HG03196 (cell line): Measurements from ENCODE around the gene ZNF584.
"Not testable (repeated sequence)": the region's sequence is repeated elsewhere in the genome, so short reads cannot be mapped to it uniquely, and the experiment has no call there.

Experiments used
- ATAC-seq: cut with Tn5 transposase; IDR thresholded peaks from one replicate; pipeline ENCODE4 v1.9.1; 2021; ENCODE audit not compliant: unreplicated experiment

The ZNF584 gene

DNA sequence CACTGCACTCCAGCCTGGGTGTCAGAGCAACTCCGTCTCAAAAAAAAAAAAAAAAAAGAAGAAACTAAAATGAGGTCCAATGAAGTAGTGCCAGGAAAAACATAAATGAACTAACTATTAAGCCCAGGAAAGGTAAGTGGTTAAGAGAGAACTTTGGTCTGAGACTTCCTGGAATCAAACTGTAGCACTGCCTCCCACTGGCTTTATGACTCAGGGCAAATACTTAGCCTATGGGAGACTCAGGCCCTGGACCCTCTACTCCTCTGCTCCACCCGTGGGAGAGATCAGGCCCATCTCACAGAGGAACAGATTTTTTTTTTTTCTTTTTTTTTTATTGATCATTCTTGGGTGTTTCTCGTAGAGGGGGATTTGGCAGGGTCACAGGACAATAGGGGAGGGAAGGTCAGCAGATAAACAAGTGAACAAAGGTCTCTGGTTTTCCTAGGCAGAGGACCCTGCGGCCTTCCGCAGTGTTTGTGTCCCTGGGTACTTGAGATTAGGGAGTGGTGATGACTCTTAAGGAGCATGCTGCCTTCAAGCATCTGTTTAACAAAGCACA is 4.5 kb upstream of the ZNF584 start:
- not testable (repeated sequence) for ATAC-seq

DNA sequence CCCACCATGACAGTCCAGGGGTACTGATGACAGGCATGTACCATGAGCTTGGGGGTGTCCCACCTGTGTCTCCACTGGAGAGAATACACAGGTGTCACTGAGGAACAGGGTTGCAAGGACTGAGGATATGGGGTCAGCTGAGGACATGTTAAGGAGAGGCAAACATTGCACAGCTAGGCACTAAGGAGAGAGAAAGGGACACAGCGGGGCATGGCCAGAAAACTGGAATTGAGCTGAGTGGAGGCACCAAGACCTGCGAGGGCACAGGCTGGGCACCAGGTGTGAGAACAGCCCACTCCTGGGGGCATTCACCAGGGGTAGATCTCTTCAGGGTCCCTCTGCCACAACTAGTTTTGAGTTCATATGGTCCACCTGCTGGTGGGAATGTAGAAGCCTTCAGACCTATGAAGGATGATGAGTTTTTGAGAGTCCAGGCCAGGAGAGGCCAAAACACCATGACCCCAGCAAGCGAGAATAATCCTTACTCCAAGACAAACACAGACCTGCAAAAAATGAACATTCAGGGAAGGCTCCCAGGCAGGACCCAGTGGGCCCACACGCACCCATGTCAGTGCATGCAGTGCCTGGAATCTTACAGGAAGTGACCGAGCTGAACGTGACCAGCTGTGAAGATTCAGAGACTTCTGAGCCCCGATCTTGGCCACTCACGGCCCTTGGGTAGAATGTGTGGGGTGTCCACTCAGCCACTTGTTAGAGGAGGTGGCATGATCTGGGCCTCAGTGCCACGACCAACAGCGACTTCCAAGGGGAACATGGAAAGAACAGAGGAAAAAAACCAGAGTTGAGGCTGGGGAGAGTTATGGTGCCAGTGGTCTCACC is 1.4 kb upstream of the ZNF584 start:
- ATAC-seq: no peak

- no peak for ATAC-seq
These were observed 744 bp upstream of the ZNF584 start for GRCh38 chr19:58407658-58408151.

- peak; percentile 18 for ATAC-seq
These were observed 751 bp downstream of the ZNF584 start for GRCh38 chr19:58409010-58409790.

GRCh38 chr19:58416604-58417003 is 8.2 kb downstream of the ZNF584 start:
- ATAC-seq: no peak

DNA sequence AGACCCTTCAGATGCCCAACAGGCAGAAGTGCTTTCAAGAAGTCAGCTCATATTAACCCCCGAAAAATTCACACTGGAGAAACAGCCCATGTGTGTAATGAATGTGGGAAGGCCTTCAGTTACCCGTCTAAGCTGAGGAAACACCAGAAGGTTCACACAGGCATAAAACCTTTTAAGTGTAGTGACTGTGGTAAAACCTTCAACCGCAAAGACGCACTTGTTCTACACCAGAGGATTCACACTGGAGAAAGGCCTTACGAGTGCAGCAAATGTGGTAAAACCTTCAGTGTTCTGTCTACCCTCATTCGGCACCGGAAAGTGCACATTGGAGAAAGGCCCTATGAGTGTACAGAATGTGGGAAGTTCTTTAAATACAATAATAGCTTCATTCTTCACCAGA is 8.6 kb downstream of the ZNF584 start:
- no peak for ATAC-seq

DNA sequence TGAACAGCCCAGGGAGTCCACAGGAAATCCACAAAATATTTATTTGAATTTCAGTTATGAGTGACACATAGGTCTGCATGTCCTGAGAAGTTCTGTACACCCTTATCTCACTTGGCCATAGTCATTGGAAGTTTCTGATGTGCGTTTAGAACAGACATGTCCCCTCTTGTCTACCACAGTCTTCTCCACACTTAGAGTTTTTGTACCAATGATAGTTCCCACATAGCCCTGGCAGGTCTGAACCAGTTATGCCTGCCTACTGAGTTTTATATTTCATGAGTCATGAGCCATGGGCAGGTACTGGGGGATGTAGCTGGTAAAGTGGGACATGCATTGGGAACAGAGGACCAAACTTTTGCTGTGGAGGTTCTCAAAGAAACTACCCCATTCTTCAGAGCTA is 20.2 kb downstream of the ZNF584 start:
- ATAC-seq: no peak

GRCh38 chr19:58429745-58430144 is 21.3 kb downstream of the ZNF584 start:
- no peak for ATAC-seq

- no peak for ATAC-seq
These were observed 25.8 kb downstream of the ZNF584 start for GRCh38 chr19:58434217-58434616.

DNA sequence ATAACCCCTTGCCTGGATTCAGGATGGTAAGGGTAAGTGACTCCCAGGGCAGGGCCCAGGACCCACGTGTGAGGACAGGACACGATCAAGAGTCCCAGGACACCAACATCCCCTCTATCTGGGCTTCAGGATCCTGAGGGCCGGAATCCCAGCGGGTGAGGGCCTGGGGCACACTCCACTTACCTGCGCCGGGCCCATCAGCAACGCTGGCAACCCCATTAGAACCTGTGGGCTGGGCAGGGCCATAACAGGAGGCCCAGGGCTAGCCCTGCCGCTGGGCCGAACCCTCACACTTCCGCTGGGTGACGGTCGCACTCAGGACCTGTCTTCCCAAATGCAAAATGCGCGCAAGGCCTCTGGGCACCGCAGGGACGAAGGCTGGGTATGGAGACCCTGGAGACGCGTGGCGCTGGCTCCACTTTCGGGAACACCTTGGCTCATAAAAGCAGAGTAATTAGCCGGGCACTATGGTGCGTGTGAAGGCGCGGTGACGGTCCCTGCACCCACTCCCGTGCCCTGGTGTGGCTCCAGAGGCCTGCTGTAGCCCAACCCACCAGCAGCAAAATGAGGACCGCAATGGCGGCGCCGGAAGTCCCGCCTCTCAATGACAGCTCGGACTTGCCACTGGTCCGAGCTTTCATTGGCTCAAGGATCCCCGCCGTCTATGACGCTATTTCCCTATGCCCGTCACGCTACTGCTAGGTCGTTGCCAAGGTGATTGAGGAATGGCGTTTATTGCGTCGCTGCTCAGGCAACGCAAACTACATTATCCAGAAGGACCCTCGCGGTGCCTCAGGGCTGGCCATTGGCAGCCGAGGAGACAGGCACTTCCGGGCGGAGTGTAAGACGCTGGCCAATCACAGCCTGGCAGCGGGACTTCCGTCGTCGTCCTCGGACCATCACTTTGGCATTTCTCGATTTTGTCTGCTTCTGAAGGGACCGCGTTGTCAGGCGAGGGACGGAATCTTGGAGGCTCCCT is 31.4 kb downstream of the ZNF584 start, which contains the start of gene ZNF132:
ZNF132 (minus strand) TSS at position 578 of the 979 bp plus-strand sequence; CDS start at position 246, 332 bp downstream.
- ATAC-seq: peak; percentile 96

- no peak for ATAC-seq
These were observed 32.1 kb downstream of the ZNF584 start for GRCh38 chr19:58440556-58440955.

- ATAC-seq: not testable (repeated sequence)
These were observed 34.5 kb downstream of the ZNF584 start for GRCh38 chr19:58442986-58443385.

DNA sequence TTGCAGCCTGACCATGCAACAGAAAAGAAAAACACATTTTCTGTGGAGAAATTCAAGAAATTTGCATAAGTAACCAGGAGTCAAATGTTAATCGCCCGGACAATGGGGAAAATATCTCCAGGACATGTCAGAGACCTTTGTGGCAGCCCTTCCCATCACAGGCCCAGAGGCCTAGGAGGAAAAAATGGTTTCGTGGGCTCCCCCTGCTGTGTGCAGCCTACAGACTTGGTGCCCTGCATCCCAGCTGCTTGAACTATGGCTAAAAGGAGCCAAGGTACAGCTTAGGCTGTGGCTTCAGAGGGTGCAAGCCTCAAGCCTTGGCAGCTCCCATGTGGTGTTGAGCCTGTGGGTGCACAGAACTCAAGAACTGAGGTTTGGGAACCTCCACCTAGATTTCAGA is 40.4 kb downstream of the ZNF584 start:
- ATAC-seq: not testable (repeated sequence)

DNA sequence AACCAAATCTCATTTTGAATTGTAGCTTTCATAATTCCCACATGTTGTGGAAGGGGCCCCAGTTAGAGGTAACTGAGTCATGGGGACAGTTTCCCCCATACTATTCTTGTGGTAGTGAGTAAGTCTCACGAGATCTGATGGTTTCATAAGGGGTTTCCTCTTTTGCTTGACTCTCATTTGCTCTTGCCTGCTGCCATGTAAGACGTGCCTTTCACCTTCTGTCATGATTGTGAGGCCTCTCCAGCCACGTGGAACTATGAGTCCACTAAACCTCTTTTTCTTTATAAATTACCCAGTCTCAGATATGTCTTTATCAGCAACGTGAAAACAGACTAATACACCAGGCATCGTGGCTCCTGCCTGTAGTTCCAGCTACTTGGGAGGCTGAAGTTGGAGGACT is 41.5 kb downstream of the ZNF584 start:
- not testable (repeated sequence) for ATAC-seq

DNA sequence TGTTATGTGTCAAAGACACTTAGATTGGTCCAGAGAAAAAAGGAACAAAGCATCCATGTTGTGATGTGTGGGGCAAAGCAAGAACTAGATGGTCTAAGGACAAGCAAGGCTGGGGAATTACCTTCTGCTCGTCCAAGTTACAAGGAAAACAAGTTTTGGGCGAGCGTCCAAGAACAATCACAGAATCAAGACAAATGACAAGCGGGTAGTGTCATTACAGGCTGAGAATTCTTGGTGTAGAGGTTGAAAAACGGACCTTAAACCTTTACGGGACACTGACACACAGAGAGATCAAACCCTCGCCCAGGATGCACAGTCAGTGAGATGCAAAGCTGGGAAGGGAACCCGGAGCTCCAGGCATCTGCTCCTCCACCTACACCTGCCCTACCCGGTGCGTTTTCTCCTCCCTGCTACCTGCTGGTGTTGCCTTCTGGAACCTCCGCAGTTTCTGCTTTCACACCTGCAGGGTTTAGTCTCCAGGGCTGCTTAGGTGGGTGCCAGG is 42.5 kb downstream of the ZNF584 start:
- no peak for ATAC-seq

DNA sequence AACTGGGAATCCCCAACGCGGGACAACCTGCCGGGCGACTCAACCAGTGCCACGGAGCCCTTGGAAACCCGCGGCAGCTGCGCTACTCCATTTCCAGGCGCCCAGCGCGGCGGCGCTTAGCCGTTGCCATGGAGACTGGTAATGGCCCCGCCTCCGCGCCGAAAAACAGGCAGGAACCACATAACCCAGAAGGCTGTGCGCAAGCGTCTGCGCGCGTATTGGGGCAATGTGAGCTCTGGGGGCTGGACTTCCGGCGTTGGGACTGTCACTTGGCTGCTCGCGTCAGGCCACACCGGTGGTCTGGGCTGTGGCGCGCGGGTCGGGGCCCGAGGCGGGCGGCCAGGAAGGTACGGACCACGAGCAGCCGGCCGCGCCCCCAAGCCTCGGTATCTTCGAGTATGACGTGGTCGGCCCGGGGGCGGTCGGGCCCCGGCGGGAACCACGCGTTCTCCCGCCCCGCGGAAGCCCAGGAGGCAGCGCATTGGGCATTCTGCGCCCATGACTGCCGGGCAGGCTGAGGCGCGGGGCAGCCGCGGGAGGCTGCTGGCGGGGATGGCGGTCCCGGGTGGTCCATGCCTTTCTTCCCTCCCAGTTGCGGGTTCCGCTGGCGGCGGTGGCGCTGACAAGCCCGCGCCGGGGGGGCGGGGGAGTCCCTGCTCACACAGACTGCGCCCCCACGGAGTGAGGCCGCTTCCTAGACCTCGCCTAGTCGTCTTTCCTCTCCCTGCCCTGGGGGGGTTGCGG is 43.1 kb downstream of the ZNF584 start, which contains the start of gene ZNF324B:
ZNF324B (plus strand) TSS at position 265 of the 744 bp plus-strand sequence. CDS start 2,080 bp downstream, outside the sequence.
- peak; percentile 87 for ATAC-seq

DNA sequence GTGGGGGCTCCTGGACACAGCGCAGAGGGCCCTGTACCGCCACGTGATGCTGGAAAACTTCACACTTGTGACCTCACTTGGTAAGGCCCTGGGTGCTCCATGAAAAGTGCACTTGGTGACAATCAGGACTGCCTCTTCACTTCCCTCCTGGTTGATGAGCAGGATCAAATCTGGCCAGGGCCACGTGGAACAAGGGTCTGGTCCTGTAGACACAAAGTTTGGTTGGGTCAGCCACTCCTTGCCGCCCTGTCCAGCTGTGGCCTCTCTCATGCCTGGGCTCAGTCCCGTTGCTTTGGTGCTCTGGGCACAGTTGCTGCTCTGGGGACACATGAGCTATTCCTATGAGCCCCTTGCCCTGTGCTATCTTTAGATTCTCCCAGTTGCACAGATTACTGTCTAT is 45.3 kb downstream of the ZNF584 start:
- ATAC-seq: no peak

DNA sequence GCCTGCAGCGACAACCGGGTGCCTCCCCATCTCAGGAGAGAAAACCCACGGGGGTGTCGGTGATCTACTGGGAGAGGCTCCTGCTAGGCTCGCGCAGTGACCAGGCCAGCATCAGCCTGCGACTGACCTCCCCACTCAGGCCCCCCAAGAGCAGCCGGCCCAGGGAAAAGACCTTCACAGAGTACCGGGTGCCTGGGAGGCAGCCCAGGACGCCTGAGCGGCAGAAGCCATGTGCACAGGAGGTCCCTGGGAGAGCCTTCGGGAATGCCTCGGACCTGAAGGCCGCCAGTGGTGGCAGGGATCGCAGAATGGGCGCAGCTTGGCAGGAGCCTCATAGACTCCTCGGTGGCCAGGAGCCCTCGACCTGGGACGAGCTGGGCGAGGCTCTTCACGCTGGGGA is 46.9 kb downstream of the ZNF584 start:
- ATAC-seq: no peak

- no peak for ATAC-seq
These were observed 47.7 kb downstream of the ZNF584 start for GRCh38 chr19:58456111-58456510.
